ENCODE data around the gene PROM1.

Gene PROM1

DNA sequence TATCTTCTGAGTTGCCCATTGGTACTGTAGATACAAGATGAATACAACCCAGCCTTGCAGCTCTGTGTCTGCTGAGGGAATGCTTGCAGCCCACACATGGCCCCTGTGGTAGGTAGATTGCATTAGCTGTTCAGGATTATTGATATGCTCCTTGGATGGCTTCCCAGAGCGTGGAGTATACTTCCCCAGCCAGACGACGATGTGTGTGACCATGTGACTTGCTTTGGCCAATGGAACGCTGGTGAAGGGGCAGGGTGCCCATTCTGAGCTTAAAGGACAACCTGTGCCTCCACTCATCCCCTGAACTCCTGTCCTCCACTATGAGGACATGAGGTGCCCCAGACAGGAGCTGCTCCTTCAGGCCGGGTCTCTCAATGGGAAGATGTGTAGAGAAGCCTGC lies 96.9 kb downstream of the PROM1 start:
- no peak for DNase-seq (ENCODE audit: low read depth in 2 of 2)

DNA sequence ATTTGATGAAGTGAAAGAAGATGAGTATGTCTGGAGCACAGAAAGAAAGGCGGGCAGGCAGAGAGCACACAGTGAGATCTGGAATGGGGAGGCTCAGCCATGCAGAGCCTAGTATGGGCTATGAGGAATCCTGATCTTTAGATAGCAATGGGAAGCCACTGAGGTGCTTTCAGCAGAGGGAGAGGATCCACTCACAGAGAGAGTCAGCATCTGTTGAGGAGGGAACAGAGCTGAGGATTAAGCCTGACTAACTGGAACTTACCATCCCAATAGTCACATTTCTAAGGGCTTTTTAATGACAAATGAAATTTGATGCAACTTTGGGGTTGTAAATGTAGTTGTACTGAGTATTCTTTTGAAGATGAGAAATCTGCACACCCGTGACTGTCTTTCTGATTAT lies 100.2 kb downstream of the PROM1 start:
- no peak for DNase-seq (ENCODE audit: low read depth in 2 of 2)

DNA sequence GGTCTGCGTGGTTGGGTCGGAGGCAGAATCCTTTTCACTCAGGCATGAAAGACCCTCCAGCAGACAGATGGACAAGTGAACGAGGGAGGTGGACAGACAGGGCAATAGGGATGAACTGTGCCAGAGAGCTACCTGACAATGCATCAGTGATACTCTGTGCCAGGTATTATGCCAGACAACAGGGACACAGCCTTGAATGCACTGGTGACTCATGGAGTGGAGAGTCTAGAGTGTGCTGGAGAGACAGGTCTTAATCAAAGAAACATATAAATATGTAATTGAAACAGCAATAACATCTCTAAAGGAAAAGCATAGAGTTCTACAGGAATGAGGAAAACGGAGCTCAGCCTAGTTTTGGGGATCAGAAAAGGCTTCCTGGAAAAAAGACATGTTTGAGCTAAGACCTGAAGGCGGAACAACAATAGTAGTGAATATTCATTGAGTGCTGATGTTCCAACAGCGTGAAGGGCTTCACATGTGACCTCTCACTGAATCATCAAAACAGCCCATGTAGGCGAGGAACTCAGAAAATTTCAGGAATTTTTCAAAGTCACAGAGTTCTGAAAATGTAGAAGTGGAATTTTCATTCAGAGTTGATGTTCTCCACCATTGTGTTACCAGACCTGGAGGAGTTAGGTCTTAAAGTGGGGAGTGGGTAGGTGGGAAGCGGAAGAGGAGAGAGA lies 100.8 kb downstream of the PROM1 start:
- no peak for DNase-seq (ENCODE audit: low read depth in 2 of 2)

DNA sequence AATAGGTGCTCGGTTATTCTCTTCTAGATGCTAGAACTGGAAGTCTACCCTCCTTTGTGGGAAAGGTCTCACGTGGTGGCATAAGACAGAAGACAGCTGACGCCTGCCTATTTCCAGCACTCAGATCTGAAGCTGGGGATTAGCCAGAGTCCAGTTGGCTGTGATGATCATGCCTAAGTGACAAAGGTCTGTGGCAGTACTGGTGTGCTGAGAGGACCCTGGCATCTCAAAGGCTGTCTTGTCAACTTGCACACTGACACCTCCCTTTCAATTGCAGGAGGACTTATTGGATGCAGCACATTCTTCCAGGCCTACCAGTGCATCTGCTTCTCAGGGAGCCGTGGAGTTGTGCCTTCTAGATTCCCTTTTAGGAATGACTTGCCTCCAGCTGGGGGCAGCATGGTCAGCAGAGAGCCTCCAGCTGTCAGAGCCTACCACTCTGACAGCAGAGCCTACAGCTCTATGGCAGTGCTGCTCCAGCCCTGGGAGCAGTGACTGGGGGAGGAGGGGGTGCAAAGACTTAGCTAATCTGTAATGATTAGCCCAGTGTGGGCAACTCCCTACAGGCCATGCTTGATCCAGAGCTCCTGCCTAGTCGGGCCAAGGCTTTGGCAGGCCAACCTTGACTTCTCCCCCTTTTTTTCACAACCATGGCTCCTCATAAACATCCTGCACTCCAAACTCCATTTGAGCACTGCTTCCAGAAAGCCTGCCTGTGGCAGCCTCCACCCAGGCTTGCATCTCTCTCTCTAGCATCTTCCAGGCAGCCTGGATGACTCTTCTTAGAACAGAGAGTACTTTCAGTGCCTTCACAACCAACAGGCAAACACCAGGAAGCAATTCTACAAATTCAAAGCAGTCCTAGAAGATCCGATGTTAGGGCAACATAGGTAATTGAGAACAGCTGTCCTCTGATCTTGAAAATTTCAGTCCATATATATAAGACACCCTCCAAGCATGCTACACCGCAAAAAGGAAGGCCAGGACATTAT lies 107.1 kb downstream of the PROM1 start:
- DNase-seq (ENCODE audit: low read depth in 2 of 2): no peak

DNA sequence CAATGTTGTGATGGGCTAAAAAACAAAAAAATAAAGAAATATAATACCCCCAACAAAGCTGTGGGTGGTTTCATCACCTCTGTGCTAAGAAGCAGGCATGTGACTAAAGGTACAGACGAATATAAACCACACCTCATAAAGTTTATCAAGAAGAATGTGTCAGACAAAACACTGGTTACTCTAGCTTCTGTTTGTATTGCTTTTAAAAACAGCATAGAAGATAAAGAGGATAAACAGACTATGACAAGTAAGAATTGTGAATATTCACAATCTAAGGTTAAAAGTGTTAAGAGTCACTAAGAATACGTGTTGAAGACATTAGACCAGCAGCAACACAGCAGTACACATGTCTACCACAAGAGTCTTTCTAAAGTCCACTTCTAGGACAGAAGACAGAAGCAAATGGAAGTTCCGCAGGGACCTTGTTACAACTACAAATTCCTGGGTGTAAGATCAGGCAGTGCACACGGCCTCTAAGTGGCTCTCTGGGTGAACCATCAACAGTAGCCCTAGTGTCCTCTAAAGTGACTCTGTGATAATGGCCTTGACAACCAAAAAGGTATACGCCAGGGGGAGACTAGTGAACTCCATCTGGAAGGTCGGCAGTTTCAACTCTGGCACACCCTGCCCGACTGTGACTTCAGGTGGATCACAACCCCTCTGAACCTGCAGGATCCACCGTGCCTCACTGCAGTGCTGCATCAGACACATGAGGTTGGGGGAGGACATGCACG lies 112.6 kb downstream of the PROM1 start:
- no peak for DNase-seq (ENCODE audit: low read depth in 2 of 2)

DNA sequence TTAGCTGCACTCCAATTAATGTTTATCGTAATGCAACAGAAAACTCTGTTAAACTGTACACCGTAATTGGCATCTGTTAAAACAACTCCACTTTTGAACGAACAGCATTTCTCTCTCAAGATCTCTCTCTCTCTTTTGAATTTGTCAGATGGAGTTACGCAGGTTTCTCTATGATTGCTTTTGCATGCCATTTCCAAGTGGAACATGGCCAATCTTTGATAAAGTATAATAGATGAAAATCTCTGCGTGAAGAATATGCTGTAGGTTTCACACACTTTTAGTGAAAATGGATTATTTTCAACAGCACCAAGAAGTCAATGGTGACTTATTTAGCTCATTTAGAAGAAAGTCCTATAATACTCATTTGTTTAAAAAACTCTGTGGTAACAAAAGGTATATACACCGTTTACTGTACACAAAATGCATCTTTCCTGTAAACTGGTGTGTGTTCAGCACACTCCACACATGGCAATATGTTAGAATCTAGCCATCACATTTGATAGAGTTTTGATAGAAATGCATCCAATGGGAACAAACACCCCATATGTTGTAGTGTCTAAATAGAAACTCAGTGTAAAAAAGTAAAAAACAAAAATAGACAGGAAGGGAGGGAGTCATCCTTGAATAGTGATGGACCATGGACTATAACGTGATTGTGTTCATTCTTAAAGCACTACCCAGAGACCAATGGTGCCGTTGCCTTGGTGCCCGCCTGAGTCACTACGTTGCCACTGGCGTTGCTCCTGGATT lies 115.1 kb downstream of the PROM1 start:
- DNase-seq (ENCODE audit: low read depth in 2 of 2): no peak

DNA sequence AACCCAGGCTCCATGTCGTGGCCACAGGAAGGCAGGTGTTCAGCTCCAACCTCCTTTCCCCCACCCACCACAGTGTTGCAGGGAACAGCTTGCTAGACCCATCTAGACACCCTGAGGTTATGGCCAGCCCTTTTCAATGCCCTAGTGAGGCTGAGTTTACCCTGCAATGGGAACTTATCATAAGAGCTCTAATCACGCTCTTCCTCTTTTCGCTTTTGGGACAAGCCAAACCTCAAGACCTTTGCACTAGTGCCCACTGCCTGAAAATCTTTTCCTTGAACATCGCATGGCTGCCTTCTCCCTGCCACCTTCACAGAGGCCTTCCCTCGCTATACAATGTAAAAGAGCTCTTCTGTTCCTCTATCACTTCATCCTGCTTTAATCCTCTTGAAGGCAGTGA lies 118.5 kb downstream of the PROM1 start:
- DNase-seq (ENCODE audit: low read depth in 2 of 2): no peak

DNA sequence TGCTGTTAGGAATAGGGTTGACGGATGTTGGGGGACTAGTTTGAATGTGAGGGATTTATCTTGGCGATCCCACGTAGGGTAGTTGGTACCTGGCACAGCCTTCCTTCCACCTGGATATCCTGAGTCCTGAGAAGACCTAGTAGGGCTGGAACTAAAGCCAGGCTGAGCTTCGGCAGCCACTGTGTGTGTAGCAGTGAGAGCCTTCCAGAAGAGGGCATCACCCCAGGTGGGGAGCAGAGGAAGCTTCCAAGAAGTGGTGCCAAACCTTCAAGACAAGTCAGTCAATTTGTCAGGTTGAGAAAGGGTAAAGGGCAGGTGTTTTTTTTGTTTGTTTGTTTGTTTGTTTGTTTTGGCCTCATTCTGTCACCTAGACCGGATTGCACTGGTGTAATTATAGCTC lies 119.7 kb downstream of the PROM1 start:
- no peak for DNase-seq (ENCODE audit: low read depth in 2 of 2)

DNA sequence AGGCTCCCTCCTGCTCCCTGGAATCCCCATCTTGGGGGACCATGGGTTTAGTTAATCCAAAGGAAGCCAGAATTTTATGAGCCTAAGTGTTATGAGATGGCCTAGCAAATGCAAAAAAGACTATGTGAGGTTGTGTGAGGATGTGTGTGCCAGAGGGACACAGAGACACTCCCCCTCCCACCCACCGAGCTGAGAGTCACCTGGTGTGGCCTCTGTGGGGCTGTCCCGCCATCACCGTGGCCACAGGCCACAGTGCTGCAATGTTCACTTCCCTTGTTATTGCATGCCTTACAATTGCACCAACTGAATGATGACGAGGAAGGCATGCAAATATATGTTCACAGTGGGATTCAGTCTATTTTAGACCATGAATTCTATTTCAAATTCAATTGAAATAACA lies 120.2 kb downstream of the PROM1 start:
- no peak for DNase-seq (ENCODE audit: low read depth in 2 of 2)

DNA sequence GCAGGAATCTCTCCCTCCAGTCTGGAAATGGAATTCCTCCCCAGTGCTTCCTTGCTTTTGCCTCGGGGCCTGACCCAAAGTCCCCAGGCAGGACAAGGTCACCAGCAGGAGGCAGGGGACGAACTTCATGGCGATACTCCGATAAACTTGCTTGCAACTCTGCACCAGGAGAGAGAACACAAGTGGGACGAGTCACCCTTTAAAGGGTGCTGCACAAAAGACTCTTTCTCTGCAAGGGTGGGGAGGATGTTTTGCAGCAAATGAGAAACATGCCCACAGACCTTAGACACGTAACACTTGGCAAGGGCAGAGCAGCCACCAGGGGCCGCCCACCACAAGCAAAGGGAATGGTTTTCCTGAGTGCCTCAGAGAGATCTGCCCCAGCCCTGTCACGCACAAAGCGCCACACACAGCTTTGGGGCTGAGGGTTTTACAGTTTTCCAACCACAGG lies 120.8 kb downstream of the PROM1 start, which contains the start of gene FGFBP2:
FGFBP2 (minus strand) TSS at position 175 of the 451 bp plus-strand sequence; CDS start at position 129, 46 bp downstream.
- DNase-seq (ENCODE audit: low read depth in 2 of 2): peak; percentile 8 to 20

DNA sequence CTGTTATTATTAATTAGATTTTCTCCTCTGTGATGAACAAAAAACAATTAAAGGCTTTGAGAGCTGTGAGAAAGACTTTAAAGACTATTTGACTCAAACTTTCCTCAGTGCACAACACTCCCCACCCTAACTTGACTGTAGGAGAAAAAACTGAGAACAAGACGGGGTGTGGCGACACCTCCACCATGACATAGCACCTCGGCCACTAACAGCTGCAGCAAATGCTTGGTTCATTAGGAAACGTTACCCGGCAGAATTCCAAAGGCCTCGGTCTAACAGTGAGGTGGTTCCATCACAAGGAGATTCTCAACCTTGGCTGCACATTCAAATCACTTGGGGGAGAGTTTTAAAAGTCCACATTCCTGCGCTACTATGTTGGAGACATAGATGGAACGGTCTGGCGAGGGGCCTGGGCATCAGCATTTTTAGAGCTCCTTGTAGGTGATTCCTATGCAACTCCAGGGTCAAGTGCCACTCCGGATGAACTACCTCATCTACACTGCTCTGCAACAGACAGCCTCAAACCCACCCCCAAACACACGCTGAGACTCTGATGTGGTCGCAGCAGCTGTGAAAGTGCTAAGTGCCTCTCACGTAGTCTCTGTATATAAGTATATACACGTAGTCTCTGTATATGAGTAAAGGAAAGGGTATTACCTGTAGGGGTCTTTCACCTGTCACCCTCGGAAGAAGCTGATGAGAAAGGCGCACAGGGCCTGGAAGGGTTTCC lies 121.9 kb downstream of the PROM1 start:
- DNase-seq (ENCODE audit: low read depth in 2 of 2): no peak

DNA sequence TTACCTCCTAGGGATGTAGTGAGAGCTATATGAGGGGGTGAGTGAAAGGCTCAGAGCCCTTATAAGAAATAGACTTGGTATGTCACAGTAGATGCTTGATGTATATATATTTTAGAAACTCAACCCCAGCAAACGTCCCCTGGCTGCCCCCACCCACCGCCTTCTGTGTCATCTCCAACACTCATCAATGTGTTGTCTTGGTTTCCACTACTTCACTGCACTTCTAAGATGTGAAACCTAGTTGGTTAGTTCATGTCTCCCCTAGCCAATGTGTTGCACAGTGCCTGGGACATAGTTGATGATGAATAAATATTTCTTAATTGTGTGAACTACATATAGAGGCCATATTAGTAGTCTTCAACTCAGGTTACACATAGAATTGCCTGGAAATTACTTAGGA lies 125.3 kb downstream of the PROM1 start:
- no peak for DNase-seq (ENCODE audit: low read depth in 2 of 2)

DNA sequence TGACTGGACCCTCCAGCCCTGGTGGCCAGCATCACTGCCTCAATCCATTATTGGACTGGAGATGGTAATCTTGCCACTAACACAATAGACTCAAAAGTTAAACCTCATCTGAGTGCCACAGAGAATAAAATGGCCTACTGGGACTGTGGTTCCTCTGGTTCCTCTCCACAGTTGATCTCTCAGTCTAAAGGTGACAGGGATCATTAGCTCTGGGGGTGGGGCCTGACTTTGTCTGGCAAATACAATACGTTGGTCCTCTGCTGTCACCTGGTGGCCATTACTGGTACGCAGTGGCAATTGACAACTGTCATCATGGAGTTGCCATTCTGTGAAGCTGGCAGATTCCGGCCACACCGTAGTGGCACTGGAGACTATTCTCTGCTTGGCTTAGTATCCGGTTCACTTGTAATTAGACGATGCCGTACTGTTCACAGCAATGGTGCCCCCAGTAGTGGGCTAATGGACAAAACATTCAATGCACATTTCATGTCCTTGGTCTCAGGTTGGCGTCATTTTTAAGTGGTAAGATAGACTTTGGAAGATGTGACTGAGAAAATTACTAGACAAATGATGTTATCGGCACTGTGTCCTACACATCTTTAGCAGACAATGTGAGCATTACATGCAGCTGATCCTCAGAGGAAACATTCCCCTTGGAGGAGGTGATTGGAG lies 127.5 kb downstream of the PROM1 start:
- DNase-seq (ENCODE audit: low read depth in 2 of 2): peak; percentile 4 to 11

DNA sequence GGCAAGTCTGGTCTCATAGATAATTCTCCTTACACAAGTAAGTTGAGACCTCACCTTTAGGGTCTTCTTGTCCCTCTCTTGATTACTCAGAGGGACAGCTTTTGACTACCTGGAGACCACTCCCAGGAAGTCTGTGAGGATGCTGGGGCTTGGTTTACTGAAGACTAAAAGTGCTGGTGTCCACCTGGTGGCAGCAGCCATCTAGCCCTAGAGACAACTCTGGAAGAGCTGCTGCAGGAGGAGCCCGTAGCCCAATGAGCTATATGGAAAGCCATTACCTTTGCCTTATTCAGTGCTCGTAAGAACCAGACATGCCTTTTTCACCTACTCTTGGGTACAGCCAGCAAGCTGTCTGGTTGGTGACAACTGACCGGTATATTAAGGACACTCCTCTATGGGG lies 128.2 kb downstream of the PROM1 start:
- no peak for DNase-seq (ENCODE audit: low read depth in 2 of 2)

DNA sequence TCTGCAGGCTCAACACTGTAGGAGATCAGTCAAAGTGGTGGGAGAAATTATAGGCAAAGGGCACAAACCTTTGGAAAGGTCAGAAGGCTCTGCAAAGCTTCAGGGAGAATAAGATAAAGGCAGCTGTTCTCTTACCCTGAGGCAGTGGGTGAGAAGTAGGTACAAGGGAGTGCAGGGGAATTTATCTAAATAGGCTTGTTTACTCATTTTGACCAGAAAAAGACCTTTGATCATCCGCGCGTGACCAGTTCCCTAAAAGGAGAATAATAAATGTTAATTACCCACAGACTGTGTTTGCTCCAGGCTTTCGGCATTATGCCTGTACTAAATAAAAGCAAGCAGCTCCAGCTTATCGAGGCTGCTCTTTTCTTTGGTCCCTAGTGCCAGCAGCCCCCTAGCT lies 130.2 kb downstream of the PROM1 start:
- DNase-seq (ENCODE audit: low read depth in 2 of 2): no peak

DNA sequence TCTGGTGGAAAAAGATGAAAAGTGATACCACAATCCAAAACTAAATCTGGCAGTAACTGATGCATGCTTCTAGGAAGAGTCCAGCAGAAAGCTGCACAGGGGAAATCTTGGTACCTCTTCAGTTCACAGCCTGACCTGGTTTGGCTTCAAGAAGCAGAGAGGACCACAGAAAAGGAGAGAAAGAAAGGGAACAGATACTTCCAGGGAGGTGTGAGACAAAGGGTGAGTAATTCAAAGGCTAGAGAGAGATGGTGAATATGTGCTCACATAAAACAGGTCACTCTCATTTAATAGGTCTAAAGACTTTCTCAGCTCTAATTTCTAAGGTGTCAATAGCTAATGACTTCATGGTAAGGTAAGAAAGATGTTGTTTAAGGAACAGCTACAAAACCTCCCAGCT lies 132.0 kb downstream of the PROM1 start:
- DNase-seq (ENCODE audit: low read depth in 2 of 2): no peak

DNA sequence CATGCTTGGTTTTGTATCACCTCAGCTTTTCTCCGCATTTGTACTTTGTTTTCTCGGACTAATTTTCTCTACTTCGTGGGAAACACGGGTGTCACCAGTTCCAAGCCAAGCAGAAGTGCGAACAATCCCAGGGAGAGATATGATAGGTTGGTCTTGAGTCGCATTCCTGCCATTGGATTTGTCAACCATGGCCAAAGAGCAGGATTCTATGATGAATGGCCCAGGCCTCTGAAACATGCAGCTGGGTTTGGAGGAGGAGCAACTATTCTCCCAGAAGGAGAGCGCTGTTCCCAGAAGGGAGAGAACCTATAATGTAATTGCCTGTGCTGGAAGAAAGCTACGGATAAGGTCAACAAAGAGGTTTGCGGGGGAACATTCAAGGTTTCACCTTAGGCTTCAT lies 135.0 kb downstream of the PROM1 start:
- DNase-seq (ENCODE audit: low read depth in 2 of 2): no peak

DNA sequence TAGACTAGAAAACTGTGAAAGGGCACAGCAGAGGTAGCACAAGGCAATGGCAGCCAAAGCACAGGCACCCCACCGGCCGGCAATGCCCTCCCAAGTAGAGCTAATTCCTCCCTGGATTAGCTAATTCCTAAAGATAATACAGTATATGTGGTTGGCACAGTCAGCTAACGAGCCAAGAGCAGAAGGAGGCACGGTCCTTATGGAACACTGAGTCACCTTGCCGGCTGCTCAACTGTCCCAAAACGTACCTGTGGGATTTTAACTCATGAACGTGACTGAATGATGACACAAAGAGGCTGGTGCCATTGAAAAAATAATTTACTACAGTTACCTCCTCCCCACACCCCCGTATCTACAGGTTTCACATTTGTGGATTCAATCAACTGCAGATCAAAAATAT lies 136.1 kb downstream of the PROM1 start:
- no peak for DNase-seq (ENCODE audit: low read depth in 2 of 2)

DNA sequence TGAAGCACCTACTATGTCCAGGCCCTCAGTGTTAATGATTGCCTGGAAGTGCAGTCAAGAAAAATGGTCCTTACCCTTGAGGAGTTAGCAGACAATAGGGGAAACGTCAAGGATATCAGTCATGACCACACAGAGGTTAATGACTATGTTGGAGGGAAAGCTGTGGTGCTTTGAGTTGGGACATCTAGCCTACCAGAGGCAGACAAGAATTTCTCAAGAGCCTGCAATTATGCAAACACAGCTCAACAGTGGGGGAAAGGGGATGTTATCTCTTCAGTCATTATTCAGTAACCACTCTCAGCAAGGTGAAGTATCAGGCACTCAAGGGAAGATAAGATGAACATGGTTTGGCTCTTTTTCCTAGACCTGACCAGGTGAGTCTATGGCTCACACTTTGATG lies 138.3 kb downstream of the PROM1 start:
- no peak for DNase-seq (ENCODE audit: low read depth in 2 of 2)

DNA sequence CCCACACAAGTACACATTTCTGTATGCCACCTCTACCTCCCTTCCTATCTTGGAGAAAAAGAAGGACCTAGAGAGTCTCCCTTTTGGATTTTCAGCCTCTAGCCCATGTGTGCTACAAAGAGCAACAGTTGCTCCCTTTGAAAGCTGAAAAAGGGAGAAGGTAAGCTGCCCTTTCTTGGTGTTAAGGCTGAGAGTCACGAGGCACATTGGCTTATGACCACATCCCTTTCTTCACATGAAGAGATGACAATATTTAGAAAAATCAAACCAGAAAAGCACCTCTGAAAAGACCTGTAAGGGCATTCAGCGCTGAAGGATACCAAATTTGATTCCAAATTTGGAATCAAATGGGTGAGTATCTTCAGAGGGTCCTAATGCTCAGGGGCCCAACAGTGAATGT lies 138.9 kb downstream of the PROM1 start:
- no peak for DNase-seq (ENCODE audit: low read depth in 2 of 2)

Data from fibroblast of skin of left biceps (primary cell).